NCI-H146 (cell line): Measurements from ENCODE around the gene RNF225.
"Not testable (repeated sequence)": the region's sequence is repeated elsewhere in the genome, so short reads cannot be mapped to it uniquely, and the experiment has no call there.

Experiments
- DNase-seq: peaks from one replicate; lab custom pipeline; 2025; lab: John Stamatoyannopoulos, UW

RNF225 gene

GRCh38 chr19:58395220-58395978, at the start of gene RNF225:
RNF225 (plus strand) TSS chr19:58395656; CDS start chr19:58396090, 434 bp downstream.
- peak; percentile 33 for DNase-seq

- peak; percentile 89 for DNase-seq
Measured at GRCh38 chr19:58346961-58347929, 48.2 kb upstream of the RNF225 start.

- not testable (repeated sequence) for DNase-seq
Measured at GRCh38 chr19:58348080-58348479, 47.4 kb upstream of the RNF225 start.

- DNase-seq: no peak
Measured at GRCh38 chr19:58349590-58349989, 45.9 kb upstream of the RNF225 start.

- no peak for DNase-seq
Measured at GRCh38 chr19:58350001-58350861, 45.2 kb upstream of the RNF225 start.

- DNase-seq: no peak
Measured at GRCh38 chr19:58350871-58351557, 44.4 kb upstream of the RNF225 start.

- no peak for DNase-seq
Measured at GRCh38 chr19:58351558-58351878, 43.9 kb upstream of the RNF225 start.

GRCh38 chr19:58351990-58352755, 43.3 kb upstream of the RNF225 start:
- no peak for DNase-seq

- no peak for DNase-seq
Measured at GRCh38 chr19:58352760-58353671, 42.4 kb upstream of the RNF225 start, which contains the start of gene A1BG. A1BG (minus strand) TSS chr19:58353492; CDS start chr19:58353437, 55 bp downstream.

- no peak for DNase-seq
Measured at GRCh38 chr19:58353717-58354477, 41.6 kb upstream of the RNF225 start.

GRCh38 chr19:58354478-58355030, 40.9 kb upstream of the RNF225 start:
- no peak for DNase-seq

- DNase-seq: no peak
Measured at GRCh38 chr19:58355215-58355796, 40.1 kb upstream of the RNF225 start.

GRCh38 chr19:58355908-58356765, 39.3 kb upstream of the RNF225 start:
- no peak for DNase-seq

GRCh38 chr19:58356766-58357480, 38.5 kb upstream of the RNF225 start:
- DNase-seq: no peak

- DNase-seq: no peak
Measured at GRCh38 chr19:58357481-58358145, 37.8 kb upstream of the RNF225 start.

- DNase-seq: peak; percentile 81
Measured at GRCh38 chr19:58361900-58362271, 33.6 kb upstream of the RNF225 start.
